GM12875 (cell line): ENCODE results near the gene CAMKMT.

Experiments
- H3K4me3 ChIP-seq: one replicate; pipeline ENCODE4 v1.5.1; 2011; ENCODE audit warnings: low read depth, low read length, control low read depth
- CTCF ChIP-seq: IDR thresholded peaks from 2 replicates; pipeline ENCODE4 v1.5.1; 2011; ENCODE audit warnings: low read depth, mild to moderate bottlenecking, control low read depth, inconsistent platforms, low read length, moderate library complexity, borderline replicate concordance; ENCODE audit not compliant: insufficient read depth

Gene CAMKMT

GRCh38 chr2:44358503-44358902 lies 3.2 kb upstream of the CAMKMT start:
- H3K4me3 ChIP-seq, result no peak overlapping the region
- TF ChIP-seq CTCF, result no peak

GRCh38 chr2:44360749-44361329 lies 908 bp upstream of the CAMKMT start:
- H3K4me3 ChIP-seq, result peak overlapping the region; percentile 77
- TF ChIP-seq CTCF, result no peak

- peak overlapping the region; percentile 77 for H3K4me3 ChIP-seq
- no peak for TF ChIP-seq CTCF
Measured at GRCh38 chr2:44362207-44363015, 664 bp downstream of the CAMKMT start.

- no peak for TF ChIP-seq CTCF
- H3K4me3 ChIP-seq, result no peak overlapping the region
Measured at GRCh38 chr2:44364604-44365003, 2.9 kb downstream of the CAMKMT start.

GRCh38 chr2:44367591-44367990 lies 5.8 kb downstream of the CAMKMT start:
- no peak overlapping the region for H3K4me3 ChIP-seq

GRCh38 chr2:44369392-44369791 lies 7.6 kb downstream of the CAMKMT start:
- no peak for TF ChIP-seq CTCF
- H3K4me3 ChIP-seq, result no peak overlapping the region

More at GRCh38 chr2:44367591-44367990, 5.8 kb downstream of the CAMKMT start:
- no peak for TF ChIP-seq CTCF

GRCh38 chr2:44371445-44371844 lies 9.7 kb downstream of the CAMKMT start:
- no peak for TF ChIP-seq CTCF
- no peak overlapping the region for H3K4me3 ChIP-seq
